Smooth muscle cell (in vitro differentiated cells): ENCODE results near the gene PDP2. TPM values are rescaled to one million over a fixed set of nuclear protein-coding genes. Genes with fewer than 3 reads are reported as not detected.
A peak's percentile ranks its signal among the peaks of the same experiment; 100 is the strongest.

Source experiments
- DNase-seq: peaks from one replicate; lab custom pipeline; 2025; ENCODE audit not compliant: unreplicated experiment; lab: John Stamatoyannopoulos, UW
- H2AFZ ChIP-seq: fragments of 200-600 bp; sonication (generic); 2 replicates; pipeline ENCODE4 v1.6.0; 2016; ENCODE audit warnings: antibody characterized with exemption, low read depth, mild to moderate bottlenecking
- H3F3A ChIP-seq: fragments of 200-600 bp; sonication (generic); 2 replicates; pipeline ENCODE4 v1.6.0; 2017; ENCODE audit warnings: antibody characterized with exemption, low read depth
- H3K27ac ChIP-seq: fragments of 200-600 bp; sonication (generic); 2 replicates; pipeline ENCODE4 v1.5.1; 2016; ENCODE audit warnings: low read depth, mild to moderate bottlenecking
- H3K27me3 ChIP-seq: fragments of 200-600 bp; sonication (generic); 2 replicates; pipeline ENCODE4 v1.6.1; 2016; ENCODE audit warnings: low read depth, mild to moderate bottlenecking
- H3K36me3 ChIP-seq: fragments of 200-600 bp; sonication (generic); 2 replicates; pipeline ENCODE4 v1.5.1; 2016; ENCODE audit warnings: low read depth
- H3K4me1 ChIP-seq: fragments of 200-600 bp; sonication (generic); 2 replicates; pipeline ENCODE4 v1.5.1; 2016; ENCODE audit warnings: low read depth
- H3K4me2 ChIP-seq: fragments of 200-600 bp; sonication (generic); 2 replicates; pipeline ENCODE4 v1.6.0; 2016; ENCODE audit warnings: mild to moderate bottlenecking
- H3K4me3 ChIP-seq: fragments of 200-600 bp; sonication (generic); 2 replicates; pipeline ENCODE4 v1.5.1; 2016; ENCODE audit warnings: mild to moderate bottlenecking
- H3K79me2 ChIP-seq: fragments of 200-600 bp; sonication (generic); 2 replicates; pipeline ENCODE4 v1.6.0; 2016; ENCODE audit warnings: low read depth, mild to moderate bottlenecking
- H3K9ac ChIP-seq: fragments of 200-600 bp; sonication (generic); 2 replicates; pipeline ENCODE4 v1.6.0; 2016; ENCODE audit warnings: low read depth
- H3K9me3 ChIP-seq: fragments of 200-600 bp; sonication (generic); replicated peaks from 2 replicates; pipeline ENCODE4 v1.5.1; 2016; ENCODE audit warnings: low read depth
- H4K20me1 ChIP-seq: fragments of 200-600 bp; sonication (generic); 2 replicates; pipeline ENCODE4 v1.6.0; 2016; ENCODE audit warnings: low read depth
- CTCF ChIP-seq: fragments of 200-600 bp; sonication (generic); IDR thresholded peaks from 2 replicates; pipeline ENCODE4 v1.5.1; 2017; ENCODE audit warnings: borderline replicate concordance, mild to moderate bottlenecking, antibody characterized with exemption; ENCODE audit not compliant: insufficient read depth, poor library complexity, severe bottlenecking
- WGBS: methylation state at CpG from one replicate; pipeline ENCODE4 v1.1.7; 2016; ENCODE audit warnings: low lambda C conversion rate; 5-methylcytosine and 5-hydroxymethylcytosine counted together
- polyA plus RNA-seq: library from polyadenylated mRNA; unstranded; fragments of >200 nt; fragmentation: Nextera tagmentation; extraction: Ambion mirVana; gene quantifications from 2 replicates; pipeline ENCODE4 v1.2.1, GENCODE V29; 2016
- total RNA-seq: library from RNA; depleted of rRNA; stranded (reverse); fragments of >200 nt; gene quantifications from 2 replicates; pipeline ENCODE4 v1.2.3, GENCODE V29; 2014

Gene PDP2
- total and polyA plus RNA-seq, 2 experiments from 2014 or later, result 1.1 to 5.7 TPM

DNA sequence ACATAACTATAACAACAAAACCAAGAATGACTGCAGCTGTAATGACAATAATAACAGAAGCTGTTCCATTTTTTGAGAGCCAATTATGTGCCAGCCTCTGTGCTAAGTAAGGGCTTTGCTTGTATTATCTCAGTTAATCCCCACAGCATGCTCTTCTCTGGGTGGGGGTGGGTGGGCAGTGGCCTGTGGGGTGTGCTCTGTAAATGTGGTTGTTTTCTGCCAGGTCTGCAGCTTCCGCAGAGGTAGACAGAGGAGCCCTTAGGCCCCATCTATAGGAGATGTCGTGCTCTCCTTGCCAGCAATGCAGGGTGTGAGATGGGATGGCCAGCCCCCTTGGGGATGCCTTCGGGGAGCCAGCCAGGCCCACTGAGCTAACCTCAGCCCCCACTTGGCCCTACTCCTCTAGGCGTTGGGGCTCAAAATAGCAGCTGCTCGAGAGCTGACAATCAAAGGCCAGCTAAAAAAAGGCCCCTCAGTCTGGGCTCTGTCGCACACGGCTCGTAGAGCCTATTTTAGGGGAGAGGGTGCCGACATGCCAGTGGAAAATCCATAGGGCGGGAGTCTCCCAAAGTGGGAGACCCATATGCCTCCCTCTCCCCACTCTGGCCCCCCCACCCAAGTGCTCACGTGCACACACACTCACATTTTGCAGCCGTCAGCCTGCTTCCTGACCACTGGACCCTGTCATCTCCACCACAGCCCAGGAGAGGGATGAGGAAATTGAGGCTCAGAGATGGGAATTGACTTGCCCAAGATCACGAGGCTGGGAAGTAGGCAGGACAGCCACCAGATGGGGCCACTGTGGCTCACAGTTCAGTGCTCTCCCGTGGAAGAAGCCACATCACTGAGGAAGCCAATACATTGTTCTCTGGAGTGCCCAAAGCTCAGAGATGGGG, 22.6 kb downstream of the PDP2 start:
- no peaks in the 10 kb centered on the region for H3K27me3 ChIP-seq
- no peak overlapping the region for H3K4me3 ChIP-seq
- peaks cover 11% of the 10 kb centered on the region for H3K4me1 ChIP-seq
- H3K4me2 ChIP-seq, result no peak overlapping the region
- WGBS, result 69% methylated on average over 14 of the region's 14 CpGs
- no peaks in the 10 kb centered on the region for H4K20me1 ChIP-seq
- H3K79me2 ChIP-seq, result no peaks in the 10 kb centered on the region
- H3F3A ChIP-seq, result peaks cover 11% of the 10 kb centered on the region
- DNase-seq, result no peak
- no peaks in the 10 kb centered on the region for H3K36me3 ChIP-seq
- no peak overlapping the region for H3K9ac ChIP-seq
- H3K27ac ChIP-seq, result peak overlapping the region; percentile 97
- H3K9me3 ChIP-seq, result no peaks in the 10 kb centered on the region
- no peak overlapping the region for H2AFZ ChIP-seq
- TF ChIP-seq CTCF, result no peak

DNA sequence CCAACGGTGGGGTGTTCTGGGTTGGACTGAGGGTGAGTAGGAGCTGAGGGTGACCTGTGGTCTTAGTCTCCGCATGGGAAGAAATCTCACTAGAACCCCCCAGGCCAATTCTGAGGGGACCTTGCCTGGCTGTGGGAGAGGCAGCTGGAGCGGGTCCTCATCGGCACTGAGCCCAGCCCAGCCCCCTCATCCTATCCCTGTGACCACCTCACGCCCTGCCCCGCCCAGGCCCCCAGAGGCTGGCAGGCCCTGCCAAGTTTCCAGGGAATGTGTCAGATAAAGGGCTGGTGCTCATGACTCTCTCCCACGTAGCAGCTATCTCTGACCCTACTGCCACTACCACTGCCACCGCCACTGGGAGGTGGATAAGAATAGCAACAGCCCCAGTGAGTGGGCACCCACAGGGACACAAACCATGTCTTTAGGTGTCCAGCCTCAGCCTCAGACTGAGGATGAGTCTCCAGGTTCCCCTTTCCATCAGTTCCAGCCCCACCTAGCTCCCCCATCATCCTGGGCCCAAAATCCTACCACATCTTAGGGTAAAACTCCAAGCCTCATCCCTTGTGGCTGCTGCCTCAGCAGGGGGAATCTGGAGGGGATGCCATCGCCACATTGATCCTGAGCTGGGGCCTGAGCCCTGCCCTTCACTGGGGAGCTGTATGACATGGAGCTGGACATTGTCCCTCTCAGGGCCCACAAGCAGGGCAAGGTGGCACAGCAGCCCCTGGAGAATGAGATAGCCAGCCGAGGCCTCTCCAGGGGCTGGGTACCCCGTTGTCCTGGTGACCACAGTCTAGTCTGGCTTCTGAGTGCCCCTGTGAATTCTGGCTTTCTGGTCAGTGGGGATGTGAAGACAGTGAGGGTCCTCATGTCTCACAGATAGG, 23.5 kb downstream of the PDP2 start:
- no peak for DNase-seq
- Histone ChIP-seq H4K20me1 (no peaks in the 10 kb centered on the region), H3K27ac (peak overlapping the region; percentile 97), H3K9me3 (no peaks in the 10 kb centered on the region), H3K27me3 (no peaks in the 10 kb centered on the region), H3K4me2 (peak overlapping the region; percentile 43), H3K36me3 (no peaks in the 10 kb centered on the region), H3K9ac (peak overlapping the region; percentile 89), H3K4me3 (no peak overlapping the region), H2AFZ (no peak overlapping the region), H3K79me2 (no peaks in the 10 kb centered on the region), H3K4me1 (peaks cover 11% of the 10 kb centered on the region), H3F3A (peaks cover 5% of the 10 kb centered on the region)
- WGBS, result 70% methylated on average over 10 of the region's 11 CpGs
- no peak for TF ChIP-seq CTCF

- Histone ChIP-seq H3K27ac (peak overlapping the region; percentile 97), H3F3A (no peaks in the 10 kb centered on the region), H3K79me2 (no peaks in the 10 kb centered on the region), H3K9me3 (no peaks in the 10 kb centered on the region), H3K27me3 (no peaks in the 10 kb centered on the region), H2AFZ (no peak overlapping the region), H3K9ac (peak overlapping the region; percentile 89), H3K4me1 (peaks cover 11% of the 10 kb centered on the region), H3K36me3 (no peaks in the 10 kb centered on the region), H3K4me2 (peak overlapping the region; percentile 77), H4K20me1 (no peaks in the 10 kb centered on the region), H3K4me3 (no peak overlapping the region)
- no peak for DNase-seq
- WGBS, result 64% methylated on average over 12 of the region's 13 CpGs
- TF ChIP-seq CTCF, result no peak
Measured at GRCh38 chr16:66904428-66904845, 24.1 kb downstream of the PDP2 start.
